ENCODE measurements around the gene RIN1. TPM values are rescaled to one million over a fixed set of nuclear protein-coding genes. Genes with fewer than 3 reads are reported as not detected.

The RIN1 gene
- total and polyA plus RNA-seq, 2 of the 13 experiments (the other 11 are each of a cell fraction or from before 2014, with no cell fraction given), result 2.4 to 4.1 TPM

DNA sequence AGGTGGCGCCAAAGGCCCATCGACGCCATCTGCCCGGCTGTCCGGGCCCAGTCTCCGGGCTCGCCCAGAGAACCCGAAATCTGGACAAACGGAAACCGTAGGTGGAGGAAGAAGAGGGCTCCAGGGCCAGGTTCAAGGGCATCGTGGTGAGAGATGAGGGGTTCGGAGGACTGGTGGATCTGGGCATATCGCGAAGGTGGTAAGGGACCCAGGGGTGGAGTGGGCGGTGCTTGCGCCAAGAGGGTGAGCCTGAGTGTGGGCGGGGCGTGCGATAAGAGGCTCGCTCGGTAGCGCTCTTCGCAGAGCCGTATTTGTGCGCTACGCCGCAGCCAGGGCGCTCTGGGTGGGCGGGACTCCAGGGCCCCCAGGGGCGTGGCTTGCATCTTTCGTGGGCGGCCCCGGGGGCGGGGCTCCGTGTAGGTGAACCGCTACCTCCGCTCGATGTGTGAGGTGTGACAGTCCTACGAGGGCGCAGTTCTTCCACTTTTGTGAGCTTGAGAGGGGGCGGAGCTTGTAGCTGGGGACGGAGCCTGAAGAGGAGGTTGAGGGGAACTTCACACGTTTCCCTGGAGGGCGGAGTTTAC lies 24.2 kb downstream of the RIN1 start (continued):
- TF ChIP-seq ZNF567 (CRISPR knock-in tag; IDR thresholded peaks at IDR 0.05; ENCODE audit: borderline replicate concordance), result no peak; the same call in 1 of the 2 replicates
- TF ChIP-seq ZNF235 (CRISPR knock-in tag; IDR thresholded peaks at IDR 0.05; ENCODE audit: borderline replicate concordance), result no peak
- TF ChIP-seq ZSCAN21 (CRISPR knock-in tag; IDR thresholded peaks at IDR 0.05; ENCODE audit: borderline replicate concordance), result peak; percentile 42; the same call in 1 of the 2 replicates
- TF ChIP-seq SNRNP70 (IDR thresholded peaks at IDR 0.05; ENCODE audit: low read depth, low read length), result no peak
- TF ChIP-seq SUZ12 (IDR thresholded peaks at IDR 0.05; ENCODE audit: low read depth, low read length), result no peak
- no peak for TF ChIP-seq RBM22 (optimal IDR thresholded peaks at IDR 0.05; ENCODE audit: low read length)
- TF ChIP-seq SP1 (IDR thresholded peaks at IDR 0.05), result no peak
- TF ChIP-seq SP1 (CRISPR knock-in tag; IDR thresholded peaks at IDR 0.05), result peak; percentile 84
- peak; percentile 93 for TF ChIP-seq RNF2 (conservative IDR thresholded peaks at IDR 0.05; ENCODE audit: low read depth)
- no peak for TF ChIP-seq ONECUT2 (CRISPR knock-in tag; IDR thresholded peaks at IDR 0.05)
- TF ChIP-seq TSC22D2 (CRISPR knock-in tag; IDR thresholded peaks at IDR 0.05; ENCODE audit: borderline replicate concordance), result peak; percentile 71; the same call in 1 of the 2 replicates
- TF ChIP-seq HMGA1 (CRISPR knock-in tag; conservative IDR thresholded peaks at IDR 0.05), result no peak
- peak; percentile 12; the same call in 1 of the 2 replicates for TF ChIP-seq MXD3 (CRISPR knock-in tag; IDR thresholded peaks at IDR 0.05)
- TF ChIP-seq ZNF724P (CRISPR knock-in tag; IDR thresholded peaks at IDR 0.05; ENCODE audit: borderline replicate concordance), result no peak
- TF ChIP-seq IKZF1 (IDR thresholded peaks at IDR 0.05), result no peak
- no peak for TF ChIP-seq ZMYM3 (CRISPR knock-in tag; IDR thresholded peaks at IDR 0.05)
- TF ChIP-seq SP4 (CRISPR knock-in tag; IDR thresholded peaks at IDR 0.05), result peak; percentile 94; the same call in 1 of the 2 replicates
- no peak for TF ChIP-seq ZNF546 (CRISPR knock-in tag; conservative IDR thresholded peaks at IDR 0.05)
- TF ChIP-seq ZNF7 (CRISPR knock-in tag; IDR thresholded peaks at IDR 0.05), result peak; percentile 67
- peak; percentile 74; the same call in 1 of the 2 replicates for TF ChIP-seq TGIF2 (CRISPR knock-in tag; IDR thresholded peaks at IDR 0.05)
- TF ChIP-seq TOE1 (CRISPR knock-in tag; IDR thresholded peaks at IDR 0.05), result no peak
- TF ChIP-seq HNRNPUL1 (IDR thresholded peaks at IDR 0.05; ENCODE audit: low read depth, low read length), result no peak
- no peak for TF ChIP-seq ZNF337 (CRISPR knock-in tag; IDR thresholded peaks at IDR 0.05; ENCODE audit: borderline replicate concordance, low read depth)
- TF ChIP-seq JARID2 (CRISPR knock-in tag; IDR thresholded peaks at IDR 0.05; ENCODE audit: insufficient replicate concordance), result peak; percentile 9
- no peak for TF ChIP-seq ZMYM4 (CRISPR knock-in tag; IDR thresholded peaks at IDR 0.05)
- peak; percentile 25; the same call in 1 of the 2 replicates for TF ChIP-seq FOSL2 (CRISPR knock-in tag; IDR thresholded peaks at IDR 0.05)
- TF ChIP-seq RXRB (CRISPR knock-in tag; IDR thresholded peaks at IDR 0.05; ENCODE audit: borderline replicate concordance), result peak; percentile 31; the same call in 1 of the 2 replicates
- TF ChIP-seq NFIB (CRISPR knock-in tag; IDR thresholded peaks at IDR 0.05; ENCODE audit: borderline replicate concordance), result no peak
- TF ChIP-seq ZC3H4 (CRISPR knock-in tag; IDR thresholded peaks at IDR 0.05; ENCODE audit: borderline replicate concordance), result no peak
- TF ChIP-seq ZNF775 (CRISPR knock-in tag; IDR thresholded peaks at IDR 0.05; ENCODE audit: borderline replicate concordance), result no peak
- TF ChIP-seq PHB2 (IDR thresholded peaks at IDR 0.05; ENCODE audit: partially characterized antibody), result no peak
- TF ChIP-seq, protein P1, sequence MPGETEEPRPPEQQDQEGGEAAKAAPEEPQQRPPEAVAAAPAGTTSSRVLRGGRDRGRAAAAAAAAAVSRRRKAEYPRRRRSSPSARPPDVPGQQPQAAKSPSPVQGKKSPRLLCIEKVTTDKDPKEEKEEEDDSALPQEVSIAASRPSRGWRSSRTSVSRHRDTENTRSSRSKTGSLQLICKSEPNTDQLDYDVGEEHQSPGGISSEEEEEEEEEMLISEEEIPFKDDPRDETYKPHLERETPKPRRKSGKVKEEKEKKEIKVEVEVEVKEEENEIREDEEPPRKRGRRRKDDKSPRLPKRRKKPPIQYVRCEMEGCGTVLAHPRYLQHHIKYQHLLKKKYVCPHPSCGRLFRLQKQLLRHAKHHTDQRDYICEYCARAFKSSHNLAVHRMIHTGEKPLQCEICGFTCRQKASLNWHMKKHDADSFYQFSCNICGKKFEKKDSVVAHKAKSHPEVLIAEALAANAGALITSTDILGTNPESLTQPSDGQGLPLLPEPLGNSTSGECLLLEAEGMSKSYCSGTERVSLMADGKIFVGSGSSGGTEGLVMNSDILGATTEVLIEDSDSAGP (CRISPR knock-in tag; IDR thresholded peaks at IDR 0.05; ENCODE audit: borderline replicate concordance), result peak; percentile 73; the same call in 1 of the 2 replicates
- TF ChIP-seq ZNF749 (CRISPR knock-in tag; IDR thresholded peaks at IDR 0.05; ENCODE audit: borderline replicate concordance), result 0 out of 2 replicates have a peak, but pooled peaks have one; percentile 8

Measured in HepG2 (cell line).